K562 (cell line): ENCODE results near the gene MYH15. TPM values are rescaled to one million over a fixed set of nuclear protein-coding genes. Genes with fewer than 3 reads are reported as not detected.

Experiments
- ATAC-seq: fragments of 200-7000 bp; cut with Tn5 transposase; 3 replicates; pipeline ENCODE4 v1.9.1; 2020; ENCODE audit warnings: moderate library complexity
- BruUV-seq: library from RNA; stranded (reverse); fragments of 400-500 nt; replicated peaks from 2 replicates; lab custom pipeline; 2021; lab: Mats Ljungman, UMichigan
- CTCF ChIA-PET: fragments of 300-600 bp; formaldehyde crosslinking; extraction: SDS; loops from one replicate; lab custom pipeline; 2021; ENCODE audit warnings: low intra/inter-chr PET ratio; lab: Yijun Ruan, JAX
- POLR2A ChIA-PET: fragments of 300-600, 350-650 bp; sonication (Branson Sonifier 250); formaldehyde crosslinking; extraction: SDS; loops from one replicate; lab custom pipeline; 2021; ENCODE audit warnings: antibody characterized with exemption, inconsistent platforms; lab: Yijun Ruan, JAX
- DNase-seq, 4 experiments: peaks; one replicate each; pipeline versions ENCODE4 v3.0.0 to v3.0.0-alpha.2; 2011 to 2018; ENCODE audit warnings: low spot score in 3 of 4, mixed read lengths in 3 of 4; ENCODE audit errors: extremely low read depth in 1 of 4
- FAIRE-seq: peaks from 2 replicates; lab custom pipeline; 2011; peaks lifted over from hg19 to GRCh38; lab: Jason Lieb, UNC
- H2AFZ ChIP-seq: 2 replicates; pipeline ENCODE4 v1.6.0; 2011; ENCODE audit warnings: low read depth, low read length, control low read depth, inconsistent platforms
- H3K27ac ChIP-seq: fragments of 200-600 bp; 3 replicates; pipeline ENCODE4 v1.8.0; 2011; ENCODE audit warnings: low read depth, mild to moderate bottlenecking, control low read depth, inconsistent platforms, low read length, moderate library complexity, mixed read lengths; ENCODE audit errors: extremely low read depth
- H3K27me3 ChIP-seq, 2 experiments: fragments of 300-600 bp in 1 of 2; 2 replicates in 1 of 2; 3 replicates in 1 of 2; pipeline versions ENCODE4 v1.6.0 to v1.8.0; 2011; ENCODE audit warnings: inconsistent platforms in 2 of 2, low read length in 2 of 2, mild to moderate bottlenecking in 1 of 2, mixed read lengths in 1 of 2, moderate library complexity in 1 of 2; ENCODE audit not compliant: control insufficient read depth in 2 of 2, insufficient read depth in 2 of 2
- H3K36me3 ChIP-seq: fragments of 300-600 bp; 3 replicates; pipeline ENCODE4 v1.8.0; 2011; ENCODE audit warnings: mild to moderate bottlenecking, low read length, inconsistent platforms; ENCODE audit not compliant: control insufficient read depth, insufficient read depth
- H3K4me1 ChIP-seq, 2 experiments: fragments of 200-600 bp in 1 of 2; replicated peaks in 1 of 2; 2 replicates in 1 of 2; 3 replicates in 1 of 2; pipeline versions ENCODE4 v1.5.1 to v1.8.0; 2011; ENCODE audit warnings: inconsistent platforms in 2 of 2, low read length in 2 of 2, mild to moderate bottlenecking in 1 of 2, mixed read lengths in 1 of 2, moderate library complexity in 1 of 2; ENCODE audit not compliant: control insufficient read depth in 2 of 2, insufficient read depth in 2 of 2
- H3K4me2 ChIP-seq: 2 replicates; pipeline ENCODE4 v1.6.1; 2011; ENCODE audit warnings: low read length, control low read depth, inconsistent platforms, mixed read lengths; ENCODE audit not compliant: insufficient read depth
- H3K4me3 ChIP-seq: fragments of 200-600 bp; sonication (generic), shearing (Covaris generic); 2 replicates; pipeline ENCODE4 v1.5.1; 2016; ENCODE audit warnings: control low read depth, inconsistent platforms
- H3K79me2 ChIP-seq: fragments of 200-600 bp; 3 replicates; pipeline ENCODE4 v1.8.0; 2011; ENCODE audit warnings: low read length, inconsistent platforms; ENCODE audit not compliant: control insufficient read depth, insufficient read depth
- H3K9ac ChIP-seq, 2 experiments: 2 replicates each; pipeline versions ENCODE4 v1.6.0 to v1.6.1; 2011; ENCODE audit warnings: low read depth in 2 of 2, low read length in 2 of 2, control low read depth in 1 of 2, inconsistent platforms in 1 of 2, mild to moderate bottlenecking in 1 of 2, mixed read lengths in 1 of 2; ENCODE audit not compliant: insufficient read depth in 1 of 2
- H3K9me1 ChIP-seq: one replicate; pipeline ENCODE4 v1.6.0; 2011; ENCODE audit warnings: inconsistent platforms, mild to moderate bottlenecking, low read length, moderate library complexity; ENCODE audit not compliant: control insufficient read depth, insufficient read depth
- H3K9me3 ChIP-seq: replicated peaks from 2 replicates; pipeline ENCODE4 v1.5.1; 2011; ENCODE audit warnings: low read depth, low read length, inconsistent platforms; ENCODE audit not compliant: control insufficient read depth, insufficient read depth
- H4K20me1 ChIP-seq: replicated peaks from 2 replicates; pipeline ENCODE4 v1.6.1; 2011; ENCODE audit warnings: low read length, inconsistent platforms, mixed read lengths; ENCODE audit not compliant: control insufficient read depth, insufficient read depth
- KAT2B ChIP-seq: IDR thresholded peaks from one replicate; pipeline ENCODE4 v1.6.1; 2012; ENCODE audit warnings: low read depth, mild to moderate bottlenecking, control low read depth, inconsistent platforms, low read length, moderate library complexity
- KDM5B ChIP-seq: fragments of 200-600 bp; sonication (generic); IDR thresholded peaks from 2 replicates; pipeline ENCODE4 v1.6.1; 2012; ENCODE audit warnings: low read depth, mild to moderate bottlenecking, moderate library complexity, low read length, control low read depth, inconsistent platforms; ENCODE audit not compliant: insufficient replicate concordance
- L3MBTL2 ChIP-seq: fragments of 450-650 bp; IDR thresholded peaks from 2 replicates; pipeline ENCODE4 v1.6.1; 2016; ENCODE audit warnings: mild to moderate bottlenecking, moderate library complexity
- MYNN ChIP-seq, 2 experiments: sonication (generic); formaldehyde crosslinking in 1 of 2; IDR thresholded peaks; 2 replicates each; pipeline versions ENCODE4 v1.5.0 to v1.6.1; 2016 to 2020; ENCODE audit warnings: antibody characterized with exemption in 1 of 2, missing genetic modification reagents in 1 of 2
- NCOA2 ChIP-seq, 2 experiments: fragments of 450-650 bp; IDR thresholded peaks; 2 replicates each; pipeline ENCODE4 v1.6.1; 2018; ENCODE audit warnings: mild to moderate bottlenecking in 2 of 2, moderate library complexity in 1 of 2; ENCODE audit not compliant: partially characterized antibody in 2 of 2
- WGBS: fragments of 100-300 bp; shearing (Covaris generic); methylation state at CpG from one replicate; pipeline ENCODE4 v1.1.6; 2016; ENCODE audit warnings: low coverage, mixed read lengths; ENCODE audit not compliant: insufficient coverage; ENCODE audit errors: missing lambda C conversion rate; 5-methylcytosine and 5-hydroxymethylcytosine counted together
- in situ Hi-C: fragments of 300-500 bp; cut with MboI; formaldehyde crosslinking; loops from 4 replicates; pipeline ENCODE4 v1.15.0; 2018; ENCODE audit warnings: inconsistent platforms, mixed read lengths
- intact Hi-C: fragments of 100-400 bp; cut with micrococcal nuclease; formaldehyde crosslinking; loops from 2 replicates; pipeline ENCODE4 v1.14.2; 2022
- polyA plus RNA-seq, 8 experiments: library from polyadenylated mRNA; depleted of rRNA in 4 of 8; stranded (reverse) in 5 of 8; unstranded in 3 of 8; fragments of >200 nt; fragmentation: Nextera tagmentation in 2 of 8; fragmentation: Illumina TruSeq in 1 of 8; extraction: Ambion mirVana in 2 of 8; extraction: Trizol in 1 of 8; gene quantifications; 2 replicates each; pipeline versions ENCODE4 v1.2.1 to v1.2.3, GENCODE V29; 2011 to 2014; ENCODE audit warnings: inconsistent platforms in 1 of 8, missing spikeins in 1 of 8
- total RNA-seq, 7 experiments: library from RNA; depleted of rRNA in 6 of 7; stranded (reverse); fragments of >200 nt in 6 of 7; fragmentation: Illumina TruSeq in 2 of 7; extraction: Trizol in 2 of 7; gene quantifications; 2 replicates each; pipeline versions ENCODE4 v1.2.1 to v1.2.3, GENCODE V29; 2011 to 2021; ENCODE audit warnings: low replicate concordance in 1 of 7
- TF ChIP-seq, protein P1 (sequence below), 2 experiments: fragments of 450-650 bp; IDR thresholded peaks; 2 replicates each; pipeline ENCODE4 v1.6.1; 2018; ENCODE audit warnings: mild to moderate bottlenecking in 2 of 2, low read depth in 1 of 2; ENCODE audit not compliant: partially characterized antibody in 2 of 2
- TF ChIP-seq, protein P2 (sequence below): fragments of 250-450 bp; sonication (Bioruptor Pico); IDR thresholded peaks from 2 replicates; pipeline ENCODE4 v1.5.0; 2021; ENCODE audit warnings: mild to moderate bottlenecking, borderline replicate concordance
- TF ChIP-seq, protein P3 (sequence below): fragments of 450-650 bp; IDR thresholded peaks from 2 replicates; pipeline ENCODE4 v1.6.1; 2016; ENCODE audit warnings: low read depth, mild to moderate bottlenecking, moderate library complexity
- TF ChIP-seq, protein P4 (sequence below): fragments of 250-450 bp; sonication (Bioruptor Pico); IDR thresholded peaks from 2 replicates; pipeline ENCODE4 v1.5.0; 2020; ENCODE audit warnings: mild to moderate bottlenecking, borderline replicate concordance

Gene MYH15
- total and polyA plus RNA-seq, 9 of the 15 experiments (the other 6 are each of a cell fraction or from before 2014, with no cell fraction given) = 0.03 to 0.29 (median 0.12) TPM

DNA sequence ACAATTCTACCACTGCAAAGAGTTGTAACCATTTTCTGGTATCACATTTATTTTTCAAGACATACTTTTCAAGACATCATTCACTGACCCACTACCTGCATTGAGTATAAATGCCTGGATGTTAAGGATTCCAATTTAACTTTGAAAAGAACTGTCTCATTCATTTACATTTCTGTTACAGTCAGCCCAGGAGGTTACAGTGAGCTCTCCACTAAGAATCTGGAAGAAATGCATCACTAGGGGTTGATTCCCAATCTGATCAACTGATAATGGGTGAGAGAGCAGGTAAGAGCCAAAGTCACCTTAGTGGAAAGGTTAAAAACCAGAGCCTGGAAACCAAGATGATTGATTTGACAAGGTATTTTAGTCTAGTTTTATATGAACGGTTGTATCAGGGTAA, 133.0 kb downstream of the MYH15 start:
- no peak for FAIRE-seq
- H3K36me3 ChIP-seq = no peaks in the 10 kb centered on the region
- POLR2A ChIA-PET = no interaction called here
- TF ChIP-seq NCOA2 (IDR thresholded peaks at IDR 0.05; ENCODE audit: partially characterized antibody in 2 of 2) = no peak
- TF ChIP-seq, protein P1, sequence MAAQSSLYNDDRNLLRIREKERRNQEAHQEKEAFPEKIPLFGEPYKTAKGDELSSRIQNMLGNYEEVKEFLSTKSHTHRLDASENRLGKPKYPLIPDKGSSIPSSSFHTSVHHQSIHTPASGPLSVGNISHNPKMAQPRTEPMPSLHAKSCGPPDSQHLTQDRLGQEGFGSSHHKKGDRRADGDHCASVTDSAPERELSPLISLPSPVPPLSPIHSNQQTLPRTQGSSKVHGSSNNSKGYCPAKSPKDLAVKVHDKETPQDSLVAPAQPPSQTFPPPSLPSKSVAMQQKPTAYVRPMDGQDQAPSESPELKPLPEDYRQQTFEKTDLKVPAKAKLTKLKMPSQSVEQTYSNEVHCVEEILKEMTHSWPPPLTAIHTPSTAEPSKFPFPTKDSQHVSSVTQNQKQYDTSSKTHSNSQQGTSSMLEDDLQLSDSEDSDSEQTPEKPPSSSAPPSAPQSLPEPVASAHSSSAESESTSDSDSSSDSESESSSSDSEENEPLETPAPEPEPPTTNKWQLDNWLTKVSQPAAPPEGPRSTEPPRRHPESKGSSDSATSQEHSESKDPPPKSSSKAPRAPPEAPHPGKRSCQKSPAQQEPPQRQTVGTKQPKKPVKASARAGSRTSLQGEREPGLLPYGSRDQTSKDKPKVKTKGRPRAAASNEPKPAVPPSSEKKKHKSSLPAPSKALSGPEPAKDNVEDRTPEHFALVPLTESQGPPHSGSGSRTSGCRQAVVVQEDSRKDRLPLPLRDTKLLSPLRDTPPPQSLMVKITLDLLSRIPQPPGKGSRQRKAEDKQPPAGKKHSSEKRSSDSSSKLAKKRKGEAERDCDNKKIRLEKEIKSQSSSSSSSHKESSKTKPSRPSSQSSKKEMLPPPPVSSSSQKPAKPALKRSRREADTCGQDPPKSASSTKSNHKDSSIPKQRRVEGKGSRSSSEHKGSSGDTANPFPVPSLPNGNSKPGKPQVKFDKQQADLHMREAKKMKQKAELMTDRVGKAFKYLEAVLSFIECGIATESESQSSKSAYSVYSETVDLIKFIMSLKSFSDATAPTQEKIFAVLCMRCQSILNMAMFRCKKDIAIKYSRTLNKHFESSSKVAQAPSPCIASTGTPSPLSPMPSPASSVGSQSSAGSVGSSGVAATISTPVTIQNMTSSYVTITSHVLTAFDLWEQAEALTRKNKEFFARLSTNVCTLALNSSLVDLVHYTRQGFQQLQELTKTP (IDR thresholded peaks at IDR 0.05; ENCODE audit: low read depth in 1 of 2, partially characterized antibody in 2 of 2) = no peak
- TF ChIP-seq, protein P2, sequence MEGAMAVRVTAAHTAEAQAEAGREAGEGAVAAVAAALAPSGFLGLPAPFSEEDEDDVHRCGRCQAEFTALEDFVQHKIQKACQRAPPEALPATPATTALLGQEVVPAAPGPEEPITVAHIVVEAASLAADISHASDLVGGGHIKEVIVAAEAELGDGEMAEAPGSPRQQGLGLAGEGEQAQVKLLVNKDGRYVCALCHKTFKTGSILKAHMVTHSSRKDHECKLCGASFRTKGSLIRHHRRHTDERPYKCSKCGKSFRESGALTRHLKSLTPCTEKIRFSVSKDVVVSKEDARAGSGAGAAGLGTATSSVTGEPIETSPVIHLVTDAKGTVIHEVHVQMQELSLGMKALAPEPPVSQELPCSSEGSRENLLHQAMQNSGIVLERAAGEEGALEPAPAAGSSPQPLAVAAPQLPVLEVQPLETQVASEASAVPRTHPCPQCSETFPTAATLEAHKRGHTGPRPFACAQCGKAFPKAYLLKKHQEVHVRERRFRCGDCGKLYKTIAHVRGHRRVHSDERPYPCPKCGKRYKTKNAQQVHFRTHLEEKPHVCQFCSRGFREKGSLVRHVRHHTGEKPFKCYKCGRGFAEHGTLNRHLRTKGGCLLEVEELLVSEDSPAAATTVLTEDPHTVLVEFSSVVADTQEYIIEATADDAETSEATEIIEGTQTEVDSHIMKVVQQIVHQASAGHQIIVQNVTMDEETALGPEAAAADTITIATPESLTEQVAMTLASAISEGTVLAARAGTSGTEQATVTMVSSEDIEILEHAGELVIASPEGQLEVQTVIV (CRISPR knock-in tag) = no peak
- TF ChIP-seq L3MBTL2 = no peak
- no peak for TF ChIP-seq KDM5B
- TF ChIP-seq KAT2B = no peak
- TF ChIP-seq, protein P3, sequence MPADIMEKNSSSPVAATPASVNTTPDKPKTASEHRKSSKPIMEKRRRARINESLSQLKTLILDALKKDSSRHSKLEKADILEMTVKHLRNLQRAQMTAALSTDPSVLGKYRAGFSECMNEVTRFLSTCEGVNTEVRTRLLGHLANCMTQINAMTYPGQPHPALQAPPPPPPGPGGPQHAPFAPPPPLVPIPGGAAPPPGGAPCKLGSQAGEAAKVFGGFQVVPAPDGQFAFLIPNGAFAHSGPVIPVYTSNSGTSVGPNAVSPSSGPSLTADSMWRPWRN = no peak
- TF ChIP-seq MYNN (IDR thresholded peaks at IDR 0.05) = no peak
- TF ChIP-seq MYNN (CRISPR knock-in tag; IDR thresholded peaks at IDR 0.05) = no peak
- TF ChIP-seq, protein P4, sequence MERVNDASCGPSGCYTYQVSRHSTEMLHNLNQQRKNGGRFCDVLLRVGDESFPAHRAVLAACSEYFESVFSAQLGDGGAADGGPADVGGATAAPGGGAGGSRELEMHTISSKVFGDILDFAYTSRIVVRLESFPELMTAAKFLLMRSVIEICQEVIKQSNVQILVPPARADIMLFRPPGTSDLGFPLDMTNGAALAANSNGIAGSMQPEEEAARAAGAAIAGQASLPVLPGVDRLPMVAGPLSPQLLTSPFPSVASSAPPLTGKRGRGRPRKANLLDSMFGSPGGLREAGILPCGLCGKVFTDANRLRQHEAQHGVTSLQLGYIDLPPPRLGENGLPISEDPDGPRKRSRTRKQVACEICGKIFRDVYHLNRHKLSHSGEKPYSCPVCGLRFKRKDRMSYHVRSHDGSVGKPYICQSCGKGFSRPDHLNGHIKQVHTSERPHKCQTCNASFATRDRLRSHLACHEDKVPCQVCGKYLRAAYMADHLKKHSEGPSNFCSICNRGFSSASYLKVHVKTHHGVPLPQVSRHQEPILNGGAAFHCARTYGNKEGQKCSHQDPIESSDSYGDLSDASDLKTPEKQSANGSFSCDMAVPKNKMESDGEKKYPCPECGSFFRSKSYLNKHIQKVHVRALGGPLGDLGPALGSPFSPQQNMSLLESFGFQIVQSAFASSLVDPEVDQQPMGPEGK (CRISPR knock-in tag) = no peak
- H4K20me1 ChIP-seq = no peaks in the 10 kb centered on the region
- no peaks in the 10 kb centered on the region for H3K27me3 ChIP-seq
- H3K4me3 ChIP-seq = no peak overlapping the region
- H3K4me1 ChIP-seq = no peaks in the 10 kb centered on the region
- CTCF ChIA-PET = no interaction called here
- no peaks in the 10 kb centered on the region for H3K9me3 ChIP-seq
- no peaks in the 10 kb centered on the region for H3K79me2 ChIP-seq
- BruUV-seq = no TSS peak
- no peak for DNase-seq
- intact Hi-C loops = no loop called here
- H3K9me1 ChIP-seq = no peaks in the 10 kb centered on the region
- H2AFZ ChIP-seq = no peak overlapping the region
- H3K4me2 ChIP-seq = no peak overlapping the region
- H3K9ac ChIP-seq = no peak overlapping the region
- ATAC-seq = no peak
- H3K27ac ChIP-seq = no peak overlapping the region
- WGBS = 8% methylated on average over 1 of the region's 1 CpG
- in situ Hi-C loops = no loop called here
